Astrocyte of the hippocampus (primary cell): Measurements from ENCODE around the gene LIPF.
A peak's percentile ranks its signal among the peaks of the same experiment; 100 is the strongest.
"Not testable (repeated sequence)": the region's sequence is repeated elsewhere in the genome, so short reads cannot be mapped to it uniquely, and the experiment has no call there.

Source experiments
- DNase-seq: peaks from one replicate; pipeline ENCODE4 v3.0.0; 2011; ENCODE audit warnings: low read depth, low spot score

Gene LIPF

DNA sequence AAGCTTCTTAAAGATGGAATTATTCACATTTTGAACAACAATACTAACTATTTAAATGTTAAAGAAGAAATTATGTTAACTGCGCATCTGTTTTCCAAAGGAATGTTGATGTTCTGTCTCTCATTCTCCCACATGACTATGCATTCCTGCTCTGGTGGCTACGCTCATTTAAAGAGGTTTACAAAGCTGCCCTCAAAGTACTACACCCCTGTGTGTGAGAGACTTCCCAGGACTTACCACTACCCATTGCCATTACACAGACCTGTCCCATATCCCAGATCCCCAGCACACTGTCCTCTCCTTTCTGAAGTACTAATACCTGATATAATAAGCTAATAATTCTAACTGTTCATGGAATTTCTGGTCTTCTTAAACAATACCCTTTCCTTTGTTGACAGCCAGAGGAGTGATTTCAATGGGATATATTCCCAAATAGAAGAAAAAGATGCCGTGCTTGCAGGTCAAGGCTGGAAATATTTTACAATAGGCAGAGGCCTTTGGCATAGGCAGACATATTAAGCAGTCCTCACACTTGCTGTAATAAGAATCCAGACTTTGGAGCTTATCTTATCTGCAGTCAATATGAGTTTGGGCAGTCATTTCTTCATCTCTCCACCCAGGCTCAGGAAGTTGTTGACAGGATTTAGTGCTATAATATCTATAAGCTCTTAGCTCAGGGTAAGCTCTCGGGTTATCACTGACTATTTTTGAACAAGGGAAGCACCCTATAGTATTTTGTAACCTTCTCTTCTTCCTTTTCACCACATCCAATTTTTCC is 12.2 kb downstream of the LIPF start:
- no peak for DNase-seq

DNA sequence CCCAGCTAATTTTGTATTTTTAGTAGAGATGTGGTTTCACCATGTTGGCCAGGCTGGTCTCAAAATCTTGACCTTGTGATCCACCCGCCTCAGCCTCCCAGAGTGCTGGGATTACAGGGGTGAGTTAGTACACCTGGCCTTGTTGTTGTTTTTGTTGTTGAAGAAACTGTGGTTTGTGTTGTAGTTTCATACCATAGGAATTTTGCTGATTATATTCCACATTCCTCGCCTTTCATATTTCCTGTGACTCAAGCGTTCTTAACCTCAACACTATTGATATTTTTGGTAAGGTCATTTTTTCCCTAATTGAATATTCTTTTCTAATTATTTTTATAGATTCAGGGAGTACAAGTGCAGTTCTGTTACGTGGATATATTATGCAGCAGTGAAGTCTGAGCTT is 16.7 kb downstream of the LIPF start:
- no peak for DNase-seq

DNA sequence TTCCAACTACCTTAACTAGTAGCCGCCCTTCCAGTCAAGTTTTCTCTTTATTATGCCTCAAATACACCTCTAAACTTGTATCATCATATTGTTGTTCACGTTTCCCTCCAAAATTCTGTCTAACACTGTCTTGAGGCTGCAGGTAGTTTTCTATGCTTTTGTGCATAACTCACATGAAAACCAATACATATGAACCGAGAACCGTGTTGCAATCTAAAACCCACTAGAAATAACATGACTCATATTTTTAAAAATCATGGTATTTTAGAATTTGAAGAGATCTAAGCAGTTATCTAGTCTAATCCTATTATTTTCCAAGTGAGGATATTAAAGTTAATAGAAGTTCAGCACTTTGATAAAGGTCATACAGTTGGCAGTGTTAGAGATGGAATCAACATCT is 18.2 kb downstream of the LIPF start:
- no peak for DNase-seq

DNA sequence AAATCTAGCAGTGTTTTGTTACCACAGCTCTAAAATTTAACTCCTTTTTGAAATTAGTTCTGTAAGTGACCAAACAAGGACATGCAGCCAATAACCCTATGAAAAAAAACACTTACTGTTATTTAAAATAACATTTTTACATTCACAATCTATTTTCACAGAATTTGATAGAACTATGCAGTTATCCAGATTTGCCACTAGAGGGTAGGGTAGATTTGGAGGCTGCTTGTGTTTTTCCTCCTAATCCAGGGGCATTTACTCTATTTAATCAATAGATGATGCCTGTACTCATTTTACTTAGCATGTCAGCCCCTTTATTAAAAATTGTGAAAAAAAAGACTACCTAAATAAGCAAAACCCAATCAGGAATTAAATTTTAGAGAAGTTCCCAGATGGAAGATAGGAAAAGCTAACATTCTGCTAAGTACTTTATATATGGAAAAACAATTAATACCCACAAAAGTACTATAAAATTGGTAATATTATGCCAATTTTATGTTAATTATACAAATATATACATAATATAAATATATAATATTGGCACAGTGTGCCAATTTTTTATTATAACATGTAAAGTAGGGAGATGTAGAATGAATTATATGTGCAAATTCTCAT is 23.7 kb downstream of the LIPF start:
- peak; percentile 26 for DNase-seq

DNA sequence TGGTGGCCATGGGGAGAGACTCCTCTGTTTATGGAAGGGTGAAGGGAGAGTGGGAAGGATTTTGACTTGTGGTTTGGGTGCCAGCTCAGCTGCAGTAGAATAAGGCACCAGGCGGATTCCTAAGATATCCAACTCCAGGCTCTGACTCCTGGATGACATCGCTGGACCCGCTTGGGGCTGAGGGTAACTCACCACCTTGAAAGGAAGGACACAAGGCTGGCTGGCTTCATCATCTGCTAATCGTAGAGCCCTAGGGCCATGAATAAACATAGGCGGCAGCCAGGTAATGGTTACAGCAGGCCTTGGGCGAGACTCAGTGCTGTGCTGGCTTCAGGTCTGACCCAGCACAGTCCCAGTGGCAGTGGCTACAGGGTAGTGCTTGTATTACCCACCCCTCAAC is 25.1 kb downstream of the LIPF start:
- DNase-seq = no peak

DNA sequence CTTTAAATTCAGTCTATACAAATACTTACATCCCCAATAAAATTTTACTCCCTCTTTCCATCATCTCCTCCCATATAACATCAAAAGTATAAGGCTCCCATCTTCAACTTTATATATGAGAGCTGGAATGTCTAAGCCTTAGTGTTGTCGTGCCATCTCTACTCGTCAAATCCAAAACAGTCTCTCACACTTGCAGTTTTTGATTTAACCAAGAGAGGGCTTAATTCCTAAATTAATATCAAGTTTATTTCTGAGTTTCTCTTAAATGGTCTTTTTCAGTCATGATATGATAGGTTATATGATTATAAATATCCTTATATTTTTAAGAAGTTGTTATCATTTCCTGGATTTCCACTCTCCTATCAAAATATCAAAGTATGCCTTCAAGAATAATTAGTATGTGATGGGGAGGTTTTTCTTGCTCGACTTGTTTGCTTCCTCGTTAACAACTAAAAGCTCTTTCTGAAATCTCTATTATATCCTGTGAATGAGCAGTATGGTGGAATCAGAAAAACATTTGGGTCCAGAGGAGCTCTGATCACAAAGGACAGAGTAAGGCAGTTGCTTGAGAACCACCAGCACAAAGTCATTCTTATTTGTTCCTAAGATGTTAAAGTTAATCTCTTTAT is 29.3 kb downstream of the LIPF start:
- no peak for DNase-seq

DNA sequence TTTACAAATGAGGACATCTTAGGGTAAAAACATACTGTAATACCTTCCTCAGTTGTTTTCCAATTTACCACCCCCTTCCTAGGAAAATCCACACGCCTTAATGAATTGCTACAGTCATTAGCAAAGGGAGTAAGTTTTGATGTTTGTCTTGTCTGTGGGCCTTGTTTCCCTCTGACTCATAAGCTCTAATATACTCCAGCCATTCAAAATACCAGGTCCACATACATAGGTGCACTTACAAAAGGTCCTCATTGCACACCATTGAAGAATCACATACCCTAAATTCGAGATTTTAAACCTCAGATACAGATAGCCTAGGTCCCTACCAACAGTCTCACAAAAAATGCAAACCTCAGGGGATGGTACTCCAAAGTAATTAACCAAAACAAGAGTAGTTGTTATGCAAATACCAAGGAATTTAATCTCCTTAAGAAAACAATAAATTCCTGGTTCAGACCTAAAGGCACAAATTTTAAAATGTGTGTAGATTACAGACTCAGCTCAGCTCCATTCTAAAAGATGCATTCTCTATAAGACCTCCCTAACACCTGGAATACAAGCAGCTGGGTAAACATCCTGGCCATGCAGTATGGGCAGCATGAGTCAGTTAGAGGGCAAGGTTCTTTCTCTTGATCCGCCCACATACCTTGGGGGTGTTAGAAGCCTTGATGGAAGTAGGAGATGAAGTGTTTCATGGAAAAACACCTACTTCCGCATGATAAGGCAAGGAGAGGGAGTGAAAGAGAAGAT is 38.8 kb downstream of the LIPF start:
- DNase-seq = peak; percentile 38

DNA sequence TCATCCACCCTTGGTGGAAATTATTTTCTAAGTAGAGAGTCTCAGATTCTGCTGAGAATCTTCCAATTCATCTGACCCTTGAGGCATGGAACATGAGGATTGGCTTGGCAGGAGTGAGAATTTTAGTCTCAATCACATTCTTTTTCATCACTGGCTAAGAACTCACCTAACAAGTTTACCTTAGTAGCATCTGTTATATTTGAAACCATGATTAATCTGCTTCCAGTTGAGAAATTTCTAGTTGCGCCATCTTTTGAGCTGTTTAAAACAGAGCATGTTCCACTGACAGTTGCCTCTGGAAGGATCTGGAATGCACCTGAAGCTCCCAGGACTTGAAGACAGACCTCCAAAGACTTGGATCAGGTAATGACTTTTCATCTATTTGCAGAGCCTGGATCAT is 41.7 kb downstream of the LIPF start, which contains the start of gene LIPK:
Gene LIPK (plus strand): TSS at position 292 of the 400 bp plus-strand sequence. CDS start 18,295 bp downstream, outside the sequence.
- DNase-seq = no peak

DNA sequence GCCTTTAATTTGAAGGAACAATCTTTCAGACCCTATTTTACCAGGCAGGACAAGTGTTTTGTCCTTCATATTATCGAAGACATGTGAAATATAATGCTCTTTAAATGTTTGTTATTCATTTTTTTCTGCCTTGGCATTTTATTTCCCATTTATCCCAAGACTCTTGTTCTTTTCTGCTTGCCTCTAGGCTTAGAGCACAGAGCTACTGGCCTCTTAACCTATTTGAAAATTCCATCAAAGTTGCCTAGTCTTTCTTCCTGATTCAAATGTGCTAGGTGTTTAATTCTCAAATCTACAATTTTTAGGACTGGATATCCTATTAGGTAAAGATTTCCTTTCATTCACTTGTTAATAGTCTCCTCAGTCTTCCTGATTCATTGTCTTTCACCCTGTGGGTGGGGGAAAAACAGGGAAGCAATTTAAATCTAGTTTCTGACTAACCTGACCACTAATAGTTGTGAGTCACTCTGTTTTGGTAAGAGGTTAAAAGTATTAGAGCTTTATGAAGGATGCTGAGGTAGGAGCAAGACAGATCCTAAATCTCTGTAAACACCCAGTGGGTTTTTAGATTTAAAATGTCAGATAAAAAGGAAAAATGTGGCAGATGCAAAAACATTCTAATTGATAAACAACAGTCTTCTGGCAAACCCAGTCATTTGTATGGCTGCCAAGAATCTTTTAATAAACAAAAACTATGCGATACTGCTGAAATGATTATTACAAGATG is 43.4 kb downstream of the LIPF start:
- peak; percentile 76 for DNase-seq

DNA sequence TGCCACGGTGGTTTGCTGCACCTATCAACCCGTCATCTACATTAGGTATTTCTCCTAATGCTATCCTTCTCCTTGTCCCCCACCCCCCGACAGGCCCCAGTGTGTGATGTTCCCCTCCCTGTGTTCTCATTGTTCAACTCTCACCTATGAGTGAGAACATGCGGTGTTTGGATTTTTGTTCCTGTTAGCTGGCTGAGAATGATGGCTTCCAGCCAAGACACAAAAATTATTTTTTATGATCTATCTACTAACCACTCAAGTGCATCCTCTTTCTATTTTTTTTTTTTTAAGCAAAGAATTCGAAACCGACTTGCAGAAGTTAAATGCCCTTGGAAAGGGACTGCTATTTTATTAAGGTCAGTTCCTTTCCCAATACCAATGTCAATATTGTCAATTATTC is 45.1 kb downstream of the LIPF start:
- DNase-seq = not testable (repeated sequence)

DNA sequence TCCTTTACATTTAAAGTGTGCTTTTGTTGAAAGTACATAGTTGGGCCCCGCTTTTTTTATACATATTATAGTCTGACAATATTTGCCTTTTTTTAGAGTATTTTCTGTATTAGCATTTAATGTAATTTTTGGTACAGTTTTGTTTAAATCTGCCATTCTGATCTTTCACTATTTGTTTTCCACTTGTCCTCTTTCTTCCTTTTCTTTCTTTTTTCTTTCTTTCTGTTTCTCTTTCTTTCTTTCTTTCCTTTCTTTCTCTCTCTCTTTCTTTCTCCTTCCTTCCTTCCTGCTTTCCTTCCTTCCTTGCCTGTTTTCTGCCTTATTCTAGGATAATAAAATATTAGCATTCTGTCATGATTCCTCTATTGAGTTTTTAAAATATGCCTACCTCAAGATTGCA is 51.3 kb downstream of the LIPF start:
- no peak for DNase-seq

DNA sequence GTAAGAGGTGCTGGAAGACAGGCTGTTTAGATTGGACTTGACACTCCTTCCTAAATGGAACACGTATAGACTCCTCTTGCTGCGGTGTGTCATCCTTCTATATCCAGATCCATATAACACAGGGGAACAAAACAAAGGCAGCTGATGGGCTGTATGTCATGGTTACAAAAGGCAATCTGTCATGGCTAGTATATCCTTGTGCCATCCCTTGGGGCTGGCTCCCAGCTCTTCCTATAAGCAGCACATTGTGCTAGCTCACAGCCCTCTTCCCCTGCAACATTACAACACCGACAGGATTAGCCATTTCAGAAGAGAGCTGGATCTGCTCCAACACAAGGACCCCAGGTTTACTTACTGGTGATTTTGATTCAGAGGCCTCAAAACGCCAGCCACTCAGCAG is 57.1 kb downstream of the LIPF start:
- no peak for DNase-seq

DNA sequence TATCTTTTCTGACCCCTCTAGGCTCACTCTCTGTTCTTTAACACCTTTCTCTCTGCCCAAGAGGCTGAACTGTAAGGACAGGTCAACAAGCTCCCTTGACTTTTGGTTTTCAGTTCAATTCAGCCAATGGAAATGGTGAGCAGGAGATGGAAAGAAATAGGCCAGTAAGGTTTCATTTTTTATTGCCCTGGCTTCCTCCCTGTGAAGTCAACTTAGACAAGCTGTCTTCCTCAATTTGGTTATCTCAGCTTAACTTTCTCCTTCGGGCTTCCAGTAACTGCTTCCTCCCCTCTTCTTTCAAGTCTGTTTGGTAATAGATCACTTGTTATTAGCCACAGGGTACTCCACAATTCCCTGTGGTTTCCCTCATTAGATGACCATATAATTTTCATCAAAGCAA is 61.6 kb downstream of the LIPF start:
- DNase-seq = no peak

DNA sequence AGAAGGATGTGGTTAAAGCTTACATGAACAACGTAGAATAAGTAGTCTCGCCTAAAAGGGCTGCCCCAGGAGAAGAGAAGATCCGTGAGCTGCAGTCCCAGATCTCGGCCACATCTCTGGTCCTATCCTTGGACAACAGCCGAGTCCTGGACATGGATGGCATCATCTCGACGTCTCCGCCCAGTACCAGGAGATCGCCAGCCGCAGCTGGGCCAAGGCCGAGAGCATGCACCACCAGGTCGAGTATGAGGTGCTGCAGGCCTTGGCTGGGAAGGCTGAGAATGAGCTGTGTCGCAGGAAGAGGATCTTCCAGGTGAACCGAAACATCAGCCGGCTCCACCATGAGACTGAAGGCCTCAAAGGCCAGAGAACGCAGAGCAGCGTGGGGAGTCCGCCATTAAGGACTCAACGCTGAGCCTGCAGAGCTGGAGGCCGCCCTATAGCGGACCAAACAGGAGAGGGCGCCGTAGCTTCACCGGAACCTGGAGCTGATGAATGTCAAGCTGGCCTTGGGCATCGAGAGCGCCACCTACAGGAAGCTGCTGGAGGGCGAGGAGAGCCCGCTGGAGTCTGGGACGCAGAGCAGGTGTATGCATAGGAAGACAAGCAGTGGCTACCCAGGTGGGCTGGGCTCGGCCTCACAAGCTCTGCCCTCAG is 64.0 kb downstream of the LIPF start:
- DNase-seq = no peak
